Panc1 (cell line): ENCODE results near the gene BEX3. TPM values are rescaled to one million over a fixed set of nuclear protein-coding genes. Genes with fewer than 3 reads are reported as not detected.

Source experiments
- ATAC-seq: fragments of 200-7000 bp; cut with Tn5 transposase; 2 replicates; pipeline ENCODE4 v1.9.1; 2020; ENCODE audit warnings: mild to moderate bottlenecking, moderate library complexity
- BruUV-seq: library from RNA; stranded (reverse); fragments of 400-500 nt; replicated peaks from 2 replicates; lab custom pipeline; 2021; lab: Mats Ljungman, UMichigan
- CTCF ChIA-PET: fragments of 300-600 bp; sonication (Branson Sonifier 250); formaldehyde crosslinking; loops from one replicate; lab custom pipeline; 2022; ENCODE audit warnings: antibody characterized with exemption; lab: Charles Lee
- POLR2A ChIA-PET: fragments of 300-600 bp; sonication (Branson Sonifier 250); formaldehyde crosslinking; loops from one replicate; lab custom pipeline; 2022; ENCODE audit warnings: antibody characterized with exemption; lab: Charles Lee
- DNase-seq: peaks from one replicate; pipeline ENCODE4 v3.0.0-alpha.2; 2010; ENCODE audit warnings: low read depth, low spot score
- H3K27ac ChIP-seq: 2 replicates; pipeline ENCODE4 v1.5.1; 2011; ENCODE audit warnings: mild to moderate bottlenecking, low read length, inconsistent platforms
- H3K27me3 ChIP-seq: fragments of 200-500 bp; sonication (Bioruptor generic); 2 replicates; pipeline ENCODE4 v1.6.0; 2014; ENCODE audit warnings: low read length, inconsistent platforms; ENCODE audit not compliant: control insufficient read depth, insufficient read depth
- H3K36me3 ChIP-seq: fragments of 200-500 bp; sonication (Bioruptor generic); 2 replicates; pipeline ENCODE4 v1.5.1; 2014; ENCODE audit warnings: inconsistent platforms, mild to moderate bottlenecking, low read length, moderate library complexity; ENCODE audit not compliant: control insufficient read depth, insufficient read depth
- H3K4me1 ChIP-seq: 2 replicates; pipeline ENCODE4 v1.5.1; 2011; ENCODE audit warnings: inconsistent platforms, mild to moderate bottlenecking, low read length, moderate library complexity; ENCODE audit not compliant: control insufficient read depth, insufficient read depth
- H3K4me3 ChIP-seq, 2 experiments: 2 replicates each; pipeline ENCODE4 v1.5.1; 2011 to 2012; ENCODE audit warnings: low read depth in 2 of 2, low read length in 2 of 2, mild to moderate bottlenecking in 2 of 2, inconsistent platforms in 1 of 2, moderate library complexity in 1 of 2
- H3K9me3 ChIP-seq: fragments of 200-500 bp; sonication (Bioruptor generic); 2 replicates; pipeline ENCODE4 v1.5.1; 2014; ENCODE audit warnings: low read depth, mild to moderate bottlenecking, inconsistent platforms, low read length, moderate library complexity; ENCODE audit not compliant: control insufficient read depth, insufficient read depth
- CTCF ChIP-seq: fragments of 450-650 bp; IDR thresholded peaks from 2 replicates; pipeline ENCODE4 v1.5.1; 2017; ENCODE audit warnings: mild to moderate bottlenecking
- POLR2AphosphoS5 ChIP-seq: IDR thresholded peaks from 2 replicates; pipeline ENCODE4 v1.6.1; 2012; ENCODE audit warnings: mild to moderate bottlenecking, low read depth, low read length, moderate library complexity
- REST ChIP-seq, 2 experiments: IDR thresholded peaks; 2 replicates each; pipeline ENCODE4 v1.6.1; 2011 to 2012; ENCODE audit warnings: low read depth in 2 of 2, control low read depth in 1 of 2, low read length in 1 of 2, mild to moderate bottlenecking in 1 of 2, moderate library complexity in 1 of 2; ENCODE audit not compliant: insufficient read depth in 1 of 2
- SIN3A ChIP-seq: IDR thresholded peaks from 2 replicates; pipeline ENCODE4 v1.6.1; 2012; ENCODE audit warnings: low read depth, mild to moderate bottlenecking, low read length, moderate library complexity, borderline replicate concordance; ENCODE audit not compliant: insufficient read depth
- TCF7L2 ChIP-seq: IDR thresholded peaks from 2 replicates; pipeline ENCODE4 v1.6.1; 2011; ENCODE audit warnings: mild to moderate bottlenecking, low read depth, low read length, inconsistent platforms
- in situ Hi-C: cut with HindIII; loops from 2 replicates; pipeline ENCODE4 v1.10.0; 2016; ENCODE audit warnings: low sequenced_read_pairs, low pct_unique_long_range_greater_than_20kb
- intact Hi-C: fragments of 100-400 bp; cut with micrococcal nuclease; formaldehyde crosslinking; loops from one replicate; pipeline ENCODE4 v1.10.0; 2022; ENCODE audit not compliant: unreplicated experiment
- total RNA-seq: library from RNA; stranded (reverse); gene quantifications from one replicate; pipeline ENCODE4 v1.2.1, GENCODE V29; 2021; ENCODE audit not compliant: unreplicated experiment

The BEX3 gene
- total RNA-seq, 1 experiment from 2014 or later, result 59.3 TPM

- no peaks in the 10 kb centered on the region for H3K27me3 ChIP-seq
- no TSS peak for BruUV-seq
- no peaks in the 10 kb centered on the region for H3K36me3 ChIP-seq
- intact Hi-C loops, result no loop called here
- TF ChIP-seq REST (IDR thresholded peaks at IDR 0.05; ENCODE audit: insufficient read depth in 1 of 2, low read depth in 2 of 2, low read length in 1 of 2) (peak in 1 of 2 experiments; percentile 58; a peak in 2 of 4 replicates), POLR2AphosphoS5 (no peak)
- in situ Hi-C loops, result no loop called here
- no peaks in the 10 kb centered on the region for H3K9me3 ChIP-seq
- CTCF ChIA-PET, result no interaction called here
- H3K4me1 ChIP-seq, result no peaks in the 10 kb centered on the region
- DNase-seq, result no peak
- no peak for ATAC-seq
- no peak overlapping the region for H3K4me3 ChIP-seq
- H3K27ac ChIP-seq, result no peak overlapping the region
- POLR2A ChIA-PET, result no interaction called here
Measured at GRCh38 chrX:103347682-103348397, 28.5 kb upstream of the BEX3 start.

DNA sequence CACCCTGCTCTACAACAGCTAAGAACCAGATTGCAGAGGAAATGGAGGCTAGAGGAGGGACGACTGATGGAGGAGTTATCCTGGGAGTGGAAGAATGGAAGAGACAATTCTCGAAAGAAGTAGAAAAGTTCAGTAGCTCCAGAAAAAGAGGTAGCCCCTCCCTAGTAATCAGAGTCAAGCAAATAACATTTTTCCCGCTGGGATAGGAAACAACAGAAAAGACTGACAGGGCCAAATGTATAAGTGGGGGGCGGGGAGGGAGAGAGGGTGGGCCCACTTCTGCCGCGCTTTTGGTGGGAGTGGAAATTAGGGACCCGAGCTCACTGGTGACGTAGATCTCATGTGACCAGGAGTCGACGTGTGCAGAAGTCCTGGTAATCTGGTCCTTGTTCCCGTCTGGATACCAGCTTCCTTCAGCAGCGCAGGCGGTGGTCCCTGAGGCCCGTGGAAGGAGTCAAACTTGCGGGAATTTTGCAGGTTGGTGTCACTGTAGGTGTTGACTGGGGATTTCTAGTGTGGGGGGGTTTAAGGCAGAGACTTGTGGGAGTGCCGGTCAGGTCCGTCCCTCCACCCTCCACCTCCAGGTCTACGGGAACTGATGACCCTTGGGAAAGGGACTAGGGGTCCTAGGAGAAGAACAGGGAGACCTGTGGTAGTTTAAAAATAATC, 20.1 kb upstream of the BEX3 start, which contains the start of gene TCEAL9:
Gene TCEAL9, plus strand, starts transcription at position 377 of the 669 bp plus-strand sequence. CDS start 1,179 bp downstream, outside the sequence.
- H3K4me3 ChIP-seq, result peak within 1 kb of the TSS; percentile 74 to 78
- BruUV-seq, result no TSS peak
- CTCF ChIA-PET, result interaction anchor here (0.6 to 1.6 kb wide), 3 partner anchors 15 to 133 kb away, joined by 3 to 6 read pairs (median 4); no protein-coding TSS in a partner anchor
- in situ Hi-C loops (no loop called here), intact Hi-C loops (no loop called here)
- no peak for DNase-seq
- TF ChIP-seq POLR2AphosphoS5, result peak; percentile 69; the same call in 1 of the 2 replicates
- 0 out of 2 replicates have a peak, but pooled peaks have one; percentile 25 for TF ChIP-seq SIN3A
- no peak for TF ChIP-seq TCF7L2
- H3K4me1 ChIP-seq, result peaks cover 2% of the 10 kb centered on the region; the same call in 1 of the 2 replicates
- H3K27ac ChIP-seq, result peak within 1 kb of the TSS; percentile 86
- peak; percentile 95 for ATAC-seq
- peaks cover 2% of the 10 kb centered on the region for H3K36me3 ChIP-seq
- H3K27me3 ChIP-seq, result no peaks in the 10 kb centered on the region
- POLR2A ChIA-PET, result interaction anchor here (0.5 to 0.6 kb wide), 2 partner anchors 21 to 40 kb away, joined by 5 to 10 read pairs; no protein-coding TSS in a partner anchor
- H3K9me3 ChIP-seq, result no peaks in the 10 kb centered on the region

DNA sequence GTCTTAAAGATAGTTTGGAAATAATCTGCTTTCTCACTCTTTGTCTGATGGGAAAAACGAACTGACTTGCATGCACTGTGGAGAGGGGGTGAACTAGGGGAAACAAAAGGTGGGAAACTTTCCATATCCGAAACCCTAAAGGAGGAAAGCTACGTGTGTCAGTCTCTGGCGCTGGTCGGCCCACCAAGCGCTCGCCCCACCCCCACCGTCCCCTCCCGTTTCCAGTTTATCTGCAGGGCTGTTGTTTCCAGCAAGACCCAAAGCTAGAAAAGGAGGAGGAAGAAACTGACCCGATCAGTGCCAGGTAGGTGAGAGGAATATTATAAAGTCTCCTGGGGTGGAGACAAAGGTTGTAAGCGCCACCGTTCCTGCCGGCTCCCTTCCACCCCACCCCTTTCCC, 19.5 kb upstream of the BEX3 start:
- intact Hi-C loops (no loop called here), in situ Hi-C loops (no loop called here)
- no peaks in the 10 kb centered on the region for H3K9me3 ChIP-seq
- peaks cover 2% of the 10 kb centered on the region for H3K36me3 ChIP-seq
- peak overlapping the region; percentile 86 for H3K27ac ChIP-seq
- POLR2A ChIA-PET, result interaction anchor here (0.5 to 0.7 kb wide), 3 partner anchors 18 to 104 kb away, joined by 3 to 10 read pairs (median 6); no protein-coding TSS in a partner anchor
- DNase-seq, result no peak
- no peaks in the 10 kb centered on the region for H3K27me3 ChIP-seq
- CTCF ChIA-PET, result interaction anchor here (0.6 to 1.6 kb wide), 3 partner anchors 15 to 132 kb away, joined by 3 to 6 read pairs (median 4); no protein-coding TSS in a partner anchor
- ATAC-seq, result peak; percentile 75
- H3K4me1 ChIP-seq, result peaks cover 2% of the 10 kb centered on the region; the same call in 1 of the 2 replicates
- no peak for TF ChIP-seq REST (IDR thresholded peaks at IDR 0.05; ENCODE audit: insufficient read depth in 1 of 2, low read depth in 2 of 2, low read length in 1 of 2)
- no peak for TF ChIP-seq POLR2AphosphoS5
- no peak for TF ChIP-seq SIN3A
- no peak for TF ChIP-seq TCF7L2
- TF ChIP-seq CTCF, result no peak
- BruUV-seq, result no TSS peak
- H3K4me3 ChIP-seq, result peak overlapping the region; percentile 74 to 78
